BLaER1 treated with 17β-estradiol and CSF1 and Interleukin-3, amounts not matched to agents 10 nM and 100 nM (cell line): Measurements from ENCODE around the gene ARFGEF2.
A peak's percentile ranks its signal among the peaks of the same experiment; 100 is the strongest.

Source experiments
- H3K27ac ChIP-seq, 11 experiments: shearing (Covaris generic); formaldehyde crosslinking; 2 replicates each; pipeline ENCODE4 v1.8.1; 2022
- H3K27me3 ChIP-seq, 11 experiments: shearing (Covaris generic); formaldehyde crosslinking; 2 replicates each; pipeline ENCODE4 v1.8.1; 2022
- H3K36me3 ChIP-seq, 11 experiments: shearing (Covaris generic); formaldehyde crosslinking; 2 replicates each; pipeline ENCODE4 v1.8.1; 2022
- H3K4me1 ChIP-seq, 10 experiments: shearing (Covaris generic); formaldehyde crosslinking; 2 replicates each; pipeline ENCODE4 v1.8.1; 2022
- H3K4me2 ChIP-seq, 11 experiments: shearing (Covaris generic); formaldehyde crosslinking; 2 replicates each; pipeline ENCODE4 v1.8.1; 2022
- H3K4me3 ChIP-seq, 10 experiments: shearing (Covaris generic); formaldehyde crosslinking; 2 replicates each; pipeline ENCODE4 v1.8.1; 2022
- H3K9ac ChIP-seq, 11 experiments: shearing (Covaris generic); formaldehyde crosslinking; 2 replicates each; pipeline ENCODE4 v1.8.1; 2022
- H3K9me3 ChIP-seq, 11 experiments: shearing (Covaris generic); formaldehyde crosslinking; replicated peaks in 1 of 11; 2 replicates each; pipeline ENCODE4 v1.8.1; 2022
- H4K20me1 ChIP-seq, 11 experiments: shearing (Covaris generic); formaldehyde crosslinking; 2 replicates each; pipeline ENCODE4 v1.8.1; 2022
- Cebpa-rat ChIP-seq, 11 experiments: shearing (Covaris generic); IDR thresholded peaks; 2 replicates each; pipeline ENCODE4 v1.8.1; 2022

The ARFGEF2 gene

DNA sequence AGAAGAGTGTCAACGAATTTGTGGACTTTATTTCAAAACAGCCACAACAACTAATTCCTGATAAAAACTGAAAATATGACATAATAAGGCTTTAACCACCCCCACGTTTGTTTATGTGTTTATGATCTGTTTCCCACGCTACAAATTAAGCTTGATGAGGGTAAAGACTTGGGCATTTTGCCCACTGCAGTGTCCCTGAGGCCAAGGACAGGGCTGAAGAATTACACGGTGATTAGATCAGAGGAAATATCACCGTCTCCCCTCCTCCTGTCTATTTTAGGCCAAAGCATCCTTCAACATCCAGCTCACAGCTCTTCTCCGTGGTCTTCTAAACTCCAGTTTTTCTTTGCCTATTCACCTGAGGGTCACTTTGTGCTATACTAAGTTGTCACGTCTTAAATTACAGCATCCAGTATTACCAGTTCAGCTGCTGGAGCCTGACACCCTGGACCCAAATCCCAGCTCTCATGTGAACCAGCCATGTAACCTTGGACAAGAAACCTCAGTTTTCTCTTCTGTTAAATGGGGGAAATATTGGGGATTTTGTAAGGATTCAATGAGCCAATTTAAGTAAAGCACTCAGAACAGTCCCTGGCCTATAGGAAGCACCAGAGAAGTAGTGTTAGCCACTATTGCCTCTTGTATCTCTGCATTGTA lies 15.2 kb upstream of the ARFGEF2 start:
- H3K36me3 ChIP-seq, result no peaks in the 10 kb centered on the region
- H3K27ac ChIP-seq, result no peak overlapping the region
- H3K9me3 ChIP-seq, result peaks cover 19 to 31% (median 25%) of the 10 kb centered on the region in 11 experiments
- H3K4me1 ChIP-seq, result peaks cover 24 to 55% (median 38%) of the 10 kb centered on the region in 10 experiments
- H3K27me3 ChIP-seq, result no peaks in the 10 kb centered on the region
- no peaks in the 10 kb centered on the region for H4K20me1 ChIP-seq
- peak overlapping the region in 4 of 11 experiments; percentile 4 to 25 (median 6); a peak in 2 of 22 replicates for H3K4me2 ChIP-seq
- no peak for TF ChIP-seq Cebpa-rat (IDR thresholded peaks at IDR 0.05)
- H3K4me3 ChIP-seq, result no peak overlapping the region
- H3K9ac ChIP-seq, result peak overlapping the region in 1 of 11 experiments; percentile 4; a peak in 1 of 22 replicates

DNA sequence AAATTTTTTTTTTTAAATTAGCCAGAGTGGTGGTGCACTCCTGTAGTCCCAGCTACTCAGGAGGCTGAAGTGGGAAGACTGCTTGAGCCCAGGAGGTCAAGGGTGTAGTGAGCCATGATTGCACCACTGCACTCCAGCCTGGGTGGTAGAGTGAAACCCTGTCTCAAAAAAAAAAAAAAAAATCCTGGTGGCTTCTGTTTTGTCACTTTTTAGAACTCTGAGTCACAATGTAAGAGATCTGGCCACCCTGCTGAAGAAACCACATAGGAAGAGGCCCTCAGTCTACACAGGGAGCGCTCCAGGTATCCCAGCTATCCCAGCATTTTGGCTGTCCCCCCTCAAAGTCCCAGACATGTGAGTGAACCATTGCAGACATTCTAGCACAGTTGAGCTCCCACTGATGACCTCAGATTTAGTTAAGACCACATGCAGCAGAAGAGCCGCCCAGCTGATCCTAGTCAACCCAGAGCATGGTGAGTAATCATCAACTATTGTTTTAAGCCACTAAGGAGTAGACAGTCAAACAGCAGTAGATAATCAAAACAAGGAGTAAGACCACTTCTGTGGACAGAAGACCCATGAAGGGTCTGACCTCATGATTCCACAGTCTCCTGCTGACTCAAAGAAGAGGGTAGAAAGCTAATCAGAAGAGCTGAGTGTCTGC lies 12.7 kb upstream of the ARFGEF2 start:
- no peaks in the 10 kb centered on the region for H3K36me3 ChIP-seq
- no peaks in the 10 kb centered on the region for H4K20me1 ChIP-seq
- H3K9ac ChIP-seq, result no peak overlapping the region
- TF ChIP-seq Cebpa-rat (IDR thresholded peaks at IDR 0.05), result no peak
- H3K9me3 ChIP-seq, result peaks cover 19 to 31% (median 25%) of the 10 kb centered on the region in 11 experiments
- H3K4me3 ChIP-seq, result no peak overlapping the region
- no peak overlapping the region for H3K27ac ChIP-seq
- H3K4me2 ChIP-seq, result no peak overlapping the region; a peak in 1 of 22 replicates
- peaks cover 31 to 67% (median 51%) of the 10 kb centered on the region in 10 experiments for H3K4me1 ChIP-seq
- H3K27me3 ChIP-seq, result no peaks in the 10 kb centered on the region

- Histone ChIP-seq H3K36me3 (no peaks in the 10 kb centered on the region), H3K27ac (peak overlapping the region in 1 of 11 experiments; percentile 37; a peak in 1 of 22 replicates)
These were observed 11.6 kb upstream of the ARFGEF2 start for GRCh38 chr20:48909910-48910309.

DNA sequence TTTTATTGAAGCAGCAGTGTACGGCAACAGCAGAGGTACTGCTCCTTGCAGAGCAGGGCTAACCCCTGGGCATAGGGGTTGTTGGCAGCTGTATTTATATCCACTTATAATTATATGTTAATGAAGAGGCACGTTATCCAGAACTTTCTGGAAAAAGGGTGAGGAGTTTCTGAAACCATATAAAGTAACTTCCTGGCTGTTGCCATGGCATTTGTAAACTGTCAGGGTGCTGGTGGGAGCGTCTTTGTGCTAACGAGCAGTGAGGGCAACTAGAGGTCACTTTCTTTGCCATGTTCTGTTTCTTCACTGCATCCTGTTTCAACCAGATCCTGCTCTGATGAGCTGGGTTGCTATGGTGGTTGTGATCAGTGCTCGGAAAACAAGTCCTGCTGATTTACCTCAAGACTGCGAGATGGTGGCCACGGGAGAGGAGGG lies 11.1 kb upstream of the ARFGEF2 start:
- no peak overlapping the region for H3K9ac ChIP-seq
- H3K4me3 ChIP-seq, result no peak overlapping the region
- H3K4me1 ChIP-seq, result peaks cover 22 to 58% (median 44%) of the 10 kb centered on the region in 10 experiments
- no peaks in the 10 kb centered on the region for H3K27me3 ChIP-seq
- H3K4me2 ChIP-seq, result peak overlapping the region in 3 of 11 experiments; percentile 0 to 59 (median 23); a peak in 5 of 22 replicates
- H3K36me3 ChIP-seq, result no peaks in the 10 kb centered on the region
- H3K27ac ChIP-seq, result peak overlapping the region in 2 of 11 experiments; percentile 10 to 37; a peak in 1 of 22 replicates
- H3K9me3 ChIP-seq, result peaks cover 19 to 31% (median 25%) of the 10 kb centered on the region in 11 experiments
- H4K20me1 ChIP-seq, result no peaks in the 10 kb centered on the region
- TF ChIP-seq Cebpa-rat (IDR thresholded peaks at IDR 0.05), result no peak

More at GRCh38 chr20:48909910-48910309, 11.6 kb upstream of the ARFGEF2 start:
- no peak overlapping the region for H3K9ac ChIP-seq
- H4K20me1 ChIP-seq, result no peaks in the 10 kb centered on the region
- peaks cover 19 to 31% (median 25%) of the 10 kb centered on the region in 11 experiments for H3K9me3 ChIP-seq
- H3K4me1 ChIP-seq, result peaks cover 22 to 59% (median 46%) of the 10 kb centered on the region in 10 experiments
- no peaks in the 10 kb centered on the region for H3K27me3 ChIP-seq
- H3K4me3 ChIP-seq, result no peak overlapping the region
- TF ChIP-seq Cebpa-rat (IDR thresholded peaks at IDR 0.05), result no peak
- no peak overlapping the region for H3K4me2 ChIP-seq

- H3K4me1 ChIP-seq, result peaks cover 22 to 52% (median 35%) of the 10 kb centered on the region in 10 experiments
- H3K4me3 ChIP-seq, result no peak overlapping the region
- H3K36me3 ChIP-seq, result no peaks in the 10 kb centered on the region
- peaks cover 19 to 31% (median 25%) of the 10 kb centered on the region in 11 experiments for H3K9me3 ChIP-seq
- no peak for TF ChIP-seq Cebpa-rat (IDR thresholded peaks at IDR 0.05)
- H4K20me1 ChIP-seq, result no peaks in the 10 kb centered on the region
- H3K27me3 ChIP-seq, result no peaks in the 10 kb centered on the region
- peak overlapping the region; percentile 34 to 90 (median 69) for H3K4me2 ChIP-seq
- peak overlapping the region in 6 of 11 experiments; percentile 0 to 47 (median 22); a peak in 7 of 22 replicates for H3K9ac ChIP-seq
- H3K27ac ChIP-seq, result peak overlapping the region in 8 of 11 experiments; percentile 0 to 61 (median 38); a peak in 11 of 22 replicates
These were observed 9.4 kb upstream of the ARFGEF2 start for GRCh38 chr20:48912065-48912464.

DNA sequence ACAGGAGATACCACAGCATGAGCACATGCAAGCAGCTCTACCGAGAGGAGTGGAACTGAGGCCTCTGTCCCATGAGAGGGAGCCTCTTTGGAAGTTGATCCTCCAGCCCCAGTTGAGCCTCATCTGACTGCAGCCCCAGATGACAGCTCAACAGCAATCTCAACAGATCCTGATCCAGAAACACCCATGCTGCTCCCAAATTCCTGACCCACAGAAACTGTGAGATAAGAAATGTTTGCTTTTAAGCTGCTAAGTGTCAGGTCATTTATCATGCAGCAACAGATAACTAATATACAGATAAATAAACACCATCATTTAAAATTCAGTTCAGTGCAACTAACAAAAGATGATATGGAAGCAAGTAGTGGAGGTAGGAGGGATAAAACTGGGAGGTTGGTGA lies 4.8 kb upstream of the ARFGEF2 start:
- Histone ChIP-seq H3K4me1 (peaks cover 21 to 45% (median 40%) of the 10 kb centered on the region in 10 experiments), H3K9ac (no peak overlapping the region), H4K20me1 (no peaks in the 10 kb centered on the region; a peak in 1 of 22 replicates), H3K36me3 (no peaks in the 10 kb centered on the region), H3K4me2 (no peak overlapping the region), H3K27me3 (no peaks in the 10 kb centered on the region), H3K27ac (no peak overlapping the region), H3K9me3 (no peaks in the 10 kb centered on the region), H3K4me3 (no peak overlapping the region)
- TF ChIP-seq Cebpa-rat (IDR thresholded peaks at IDR 0.05), result no peak

GRCh38 chr20:48919336-48919881 lies 2.1 kb upstream of the ARFGEF2 start:
- H4K20me1 ChIP-seq, result peaks cover 0 to 22% (median 16%) of the 10 kb centered on the region in 11 experiments; a peak in 17 of 22 replicates
- H3K4me3 ChIP-seq, result no peak overlapping the region
- no peaks in the 10 kb centered on the region for H3K9me3 ChIP-seq
- H3K9ac ChIP-seq, result no peak overlapping the region
- peaks cover 33 to 42% (median 39%) of the 10 kb centered on the region in 10 experiments for H3K4me1 ChIP-seq
- no peaks in the 10 kb centered on the region for H3K36me3 ChIP-seq
- peak overlapping the region in 7 of 11 experiments; percentile 74 to 98 (median 95); a peak in 12 of 22 replicates for H3K4me2 ChIP-seq
- peak overlapping the region in 1 of 11 experiments; percentile 96; a peak in 1 of 22 replicates for H3K27ac ChIP-seq
- no peaks in the 10 kb centered on the region for H3K27me3 ChIP-seq
- no peak for TF ChIP-seq Cebpa-rat (IDR thresholded peaks at IDR 0.05)

DNA sequence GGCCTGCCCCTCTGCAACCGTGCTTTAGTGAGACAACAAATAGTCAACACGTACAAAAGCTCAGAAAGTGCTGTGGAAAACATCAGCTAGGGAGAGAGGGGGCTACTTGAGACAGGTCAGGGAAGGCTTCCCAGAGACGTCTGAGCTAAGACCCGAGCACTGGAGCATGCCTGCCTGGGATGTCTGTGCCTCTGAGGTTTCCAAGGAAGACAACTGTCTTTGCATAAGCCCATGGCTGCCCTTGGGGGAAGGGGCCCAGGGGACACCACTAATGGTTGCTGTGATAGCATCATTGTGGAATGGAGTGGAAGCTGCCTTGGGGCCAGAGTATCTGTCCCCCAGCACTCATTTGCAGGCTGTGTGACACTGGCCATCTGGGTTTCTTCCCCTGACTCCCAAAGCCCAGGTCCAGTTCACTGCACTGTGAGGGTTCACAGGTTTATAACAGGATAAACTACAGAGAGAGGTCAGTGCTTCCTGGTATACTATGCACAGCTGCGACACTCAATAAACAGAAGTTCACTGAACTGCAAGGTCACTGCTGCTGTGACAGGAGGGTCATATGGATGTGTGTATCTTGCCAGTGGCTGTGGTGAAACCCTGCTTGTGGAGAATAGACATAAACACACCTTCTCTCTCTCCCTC lies 1.5 kb upstream of the ARFGEF2 start:
- H3K9ac ChIP-seq, result peak overlapping the region in 6 of 11 experiments; percentile 15 to 99 (median 98); a peak in 10 of 22 replicates
- H3K27ac ChIP-seq, result peak overlapping the region in 10 of 11 experiments; percentile 93 to 99 (median 98); a peak in 15 of 22 replicates
- peak overlapping the region; percentile 74 to 98 (median 94) for H3K4me2 ChIP-seq

More for the DNA sequence above, 1.5 kb upstream of the ARFGEF2 start:
- Histone ChIP-seq H3K4me1 (peaks cover 39 to 48% (median 44%) of the 10 kb centered on the region in 10 experiments), H3K4me3 (peak overlapping the region in 7 of 10 experiments; percentile 77 to 97 (median 96); a peak in 6 of 20 replicates), H3K9me3 (no peaks in the 10 kb centered on the region), H3K36me3 (no peaks in the 10 kb centered on the region), H4K20me1 (peaks cover 5 to 28% (median 22%) of the 10 kb centered on the region in 11 experiments; a peak in 18 of 22 replicates), H3K27me3 (no peaks in the 10 kb centered on the region)
- no peak for TF ChIP-seq Cebpa-rat (IDR thresholded peaks at IDR 0.05)
